Measurements from ENCODE around the gene SYNE2. TPM values are rescaled to one million over a fixed set of nuclear protein-coding genes. Genes with fewer than 3 reads are reported as not detected.

Gene SYNE2
- polyA plus RNA-seq, 1 donor from 2014 or later = 82.3 TPM

GRCh38 chr14:64196056-64196455, 343.3 kb downstream of the SYNE2 start:
- peak overlapping the region; percentile 99 for H3K27ac ChIP-seq (ENCODE audit: low read length)
- H3K9me3 ChIP-seq (ENCODE audit: low read length) = no peaks in the 10 kb centered on the region
- peak overlapping the region; percentile 67 for H3K4me3 ChIP-seq (ENCODE audit: low read length)
- peaks cover 13% of the 10 kb centered on the region for H3F3A ChIP-seq (ENCODE audit: insufficient read depth, low read length, poor library complexity, severe bottlenecking)
- no peaks in the 10 kb centered on the region for H3K27me3 ChIP-seq (ENCODE audit: insufficient read depth, low read depth, low read length)
- peak overlapping the region; percentile 89 for H2AFZ ChIP-seq (ENCODE audit: low read depth, low read length)
- TF ChIP-seq REST (IDR thresholded peaks at IDR 0.05; ENCODE audit: borderline replicate concordance) (no peak), TAF1 (IDR thresholded peaks at IDR 0.05; ENCODE audit: low read depth) (no peak), CTCF (IDR thresholded peaks at IDR 0.05; ENCODE audit: poor library complexity, severe bottlenecking) (no peak), EP300 (conservative IDR thresholded peaks at IDR 0.05; ENCODE audit: poor library complexity, severe bottlenecking) (no peak), EZH2 (IDR thresholded peaks at IDR 0.05; ENCODE audit: borderline replicate concordance, insufficient read depth, low read length, poor library complexity, severe bottlenecking) (no peak), POLR2AphosphoS5 (IDR thresholded peaks at IDR 0.05) (no peak), MXI1 (conservative IDR thresholded peaks at IDR 0.05; ENCODE audit: poor library complexity, severe bottlenecking) (no peak), RAD21 (conservative IDR thresholded peaks at IDR 0.05) (no peak), SMC3 (conservative IDR thresholded peaks at IDR 0.05; ENCODE audit: poor library complexity) (no peak)
- no peaks in the 10 kb centered on the region for H3K9me2 ChIP-seq (ENCODE audit: insufficient read depth, low read length)
- H4K20me1 ChIP-seq (ENCODE audit: insufficient read depth) = no peaks in the 10 kb centered on the region
- H3K9ac ChIP-seq (ENCODE audit: low read length) = peak overlapping the region; percentile 90
- H3K4me2 ChIP-seq (ENCODE audit: low read length) = peak overlapping the region; percentile 92
- no peaks in the 10 kb centered on the region for H3K36me3 ChIP-seq (ENCODE audit: insufficient read depth, low read length)
- H3K79me2 ChIP-seq (replicated peaks; ENCODE audit: insufficient read depth, low read length) = peaks cover 26% of the 10 kb centered on the region

- Histone ChIP-seq H3F3A (ENCODE audit: insufficient read depth, low read length, poor library complexity, severe bottlenecking) (peaks cover 13% of the 10 kb centered on the region), H3K9me2 (ENCODE audit: insufficient read depth, low read length) (no peaks in the 10 kb centered on the region), H2AFZ (ENCODE audit: low read depth, low read length) (peak overlapping the region; percentile 89), H3K79me2 (replicated peaks; ENCODE audit: insufficient read depth, low read length) (peaks cover 26% of the 10 kb centered on the region), H3K9ac (ENCODE audit: low read length) (peak overlapping the region; percentile 90), H3K4me3 (ENCODE audit: low read length) (peak overlapping the region; percentile 67), H3K9me3 (ENCODE audit: low read length) (no peaks in the 10 kb centered on the region), H3K36me3 (ENCODE audit: insufficient read depth, low read length) (no peaks in the 10 kb centered on the region), H4K20me1 (ENCODE audit: insufficient read depth) (no peaks in the 10 kb centered on the region), H3K4me2 (ENCODE audit: low read length) (peak overlapping the region; percentile 100), H3K27ac (ENCODE audit: low read length) (peak overlapping the region; percentile 99), H3K27me3 (ENCODE audit: insufficient read depth, low read depth, low read length) (no peaks in the 10 kb centered on the region)
- TF ChIP-seq TAF1 (IDR thresholded peaks at IDR 0.05; ENCODE audit: low read depth) (peak; percentile 99), EP300 (conservative IDR thresholded peaks at IDR 0.05; ENCODE audit: poor library complexity, severe bottlenecking) (peak; percentile 97), EZH2 (IDR thresholded peaks at IDR 0.05; ENCODE audit: borderline replicate concordance, insufficient read depth, low read length, poor library complexity, severe bottlenecking) (no peak), REST (IDR thresholded peaks at IDR 0.05; ENCODE audit: borderline replicate concordance) (peak; percentile 93), CTCF (IDR thresholded peaks at IDR 0.05; ENCODE audit: poor library complexity, severe bottlenecking) (no peak), POLR2AphosphoS5 (IDR thresholded peaks at IDR 0.05) (peak; percentile 97), RAD21 (conservative IDR thresholded peaks at IDR 0.05) (peak; percentile 60), MXI1 (conservative IDR thresholded peaks at IDR 0.05; ENCODE audit: poor library complexity, severe bottlenecking) (peak; percentile 85), SMC3 (conservative IDR thresholded peaks at IDR 0.05; ENCODE audit: poor library complexity) (peak; percentile 62)
Observed at GRCh38 chr14:64196814-64197411, 344.1 kb downstream of the SYNE2 start.

All from neural cell (in vitro differentiated cells).